ENCODE measurements around the gene PTPN4. TPM values are rescaled to one million over a fixed set of nuclear protein-coding genes. Genes with fewer than 3 reads are reported as not detected.

Gene PTPN4
- total RNA-seq, 1 donor: 19.5 TPM

DNA sequence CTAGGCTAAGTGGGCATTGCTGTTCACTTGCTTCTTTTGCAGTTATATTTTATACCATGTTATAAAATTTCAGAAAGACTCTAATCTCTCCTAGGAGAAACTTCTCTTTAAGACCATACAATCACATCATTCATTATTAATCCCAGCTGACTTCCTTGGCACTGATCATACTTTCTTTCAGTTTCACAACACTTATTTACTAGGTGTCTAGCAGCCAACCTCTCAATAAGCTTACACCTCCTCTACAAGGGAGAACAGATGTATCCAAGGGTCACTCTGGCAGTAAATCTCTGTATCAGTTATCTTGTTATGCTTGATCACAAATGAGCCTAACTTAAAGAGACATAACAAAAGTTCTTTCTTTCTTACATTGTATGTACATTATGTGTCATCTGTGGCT lies 183.3 kb downstream of the PTPN4 start:
- Histone ChIP-seq H3K27me3 (ENCODE audit: insufficient read depth, low read length) (no peaks in the 10 kb centered on the region), H3K27ac (ENCODE audit: low read depth, low read length) (no peak overlapping the region), H3K36me3 (ENCODE audit: insufficient read depth, low read length) (no peaks in the 10 kb centered on the region), H2AFZ (ENCODE audit: low read length) (no peak overlapping the region), H3K4me1 (ENCODE audit: insufficient read depth, low read length) (no peaks in the 10 kb centered on the region), H3K4me2 (ENCODE audit: insufficient read depth, low read length) (no peak overlapping the region), H4K20me1 (ENCODE audit: insufficient read depth, low read length) (no peaks in the 10 kb centered on the region), H3K9me3 (ENCODE audit: low read depth, low read length) (no peaks in the 10 kb centered on the region), H3K4me3 (ENCODE audit: insufficient read depth, low read length) (no peak overlapping the region), H3K79me2 (ENCODE audit: insufficient read depth, low read length) (no peaks in the 10 kb centered on the region)
- TF ChIP-seq CTCF (IDR thresholded peaks at IDR 0.05; ENCODE audit: extremely low read depth, low read depth, low read length): no peak
- DNase-seq (ENCODE audit: insufficient read length, low spot score, missing footprints): no peak

DNA sequence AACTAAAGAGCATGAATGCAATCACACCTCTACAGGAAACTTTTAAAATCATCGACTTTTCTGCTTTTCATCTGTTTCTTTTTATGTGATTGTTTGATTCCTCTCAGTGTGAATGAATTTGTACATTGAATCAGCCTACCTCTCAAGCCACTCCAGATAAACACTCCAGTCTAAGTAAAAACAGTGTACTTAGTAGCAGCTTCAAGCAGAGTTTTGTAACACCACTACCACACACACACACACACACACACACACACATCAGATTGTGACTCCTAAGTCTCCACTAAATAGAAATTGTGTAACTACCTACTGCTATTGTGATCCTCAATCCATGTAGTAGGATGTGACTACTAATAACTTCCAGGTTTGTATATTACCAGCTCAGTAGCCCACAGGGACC lies 187.8 kb downstream of the PTPN4 start:
- Histone ChIP-seq H3K4me1 (ENCODE audit: insufficient read depth, low read length) (no peaks in the 10 kb centered on the region), H2AFZ (ENCODE audit: low read length) (no peak overlapping the region), H3K79me2 (ENCODE audit: insufficient read depth, low read length) (no peaks in the 10 kb centered on the region), H3K4me3 (ENCODE audit: insufficient read depth, low read length) (no peak overlapping the region), H3K36me3 (ENCODE audit: insufficient read depth, low read length) (no peaks in the 10 kb centered on the region), H4K20me1 (ENCODE audit: insufficient read depth, low read length) (no peaks in the 10 kb centered on the region), H3K27me3 (ENCODE audit: insufficient read depth, low read length) (no peaks in the 10 kb centered on the region), H3K27ac (ENCODE audit: low read depth, low read length) (no peak overlapping the region), H3K9me3 (ENCODE audit: low read depth, low read length) (no peaks in the 10 kb centered on the region), H3K4me2 (ENCODE audit: insufficient read depth, low read length) (no peak overlapping the region)
- DNase-seq (ENCODE audit: insufficient read length, low spot score, missing footprints): no peak
- no peak for TF ChIP-seq CTCF (IDR thresholded peaks at IDR 0.05; ENCODE audit: extremely low read depth, low read depth, low read length)

GRCh38 chr2:119950966-119951365 lies 191.2 kb downstream of the PTPN4 start:
- H3K4me1 ChIP-seq (ENCODE audit: insufficient read depth, low read length): no peaks in the 10 kb centered on the region
- H3K9me3 ChIP-seq (ENCODE audit: low read depth, low read length): no peaks in the 10 kb centered on the region
- no peak overlapping the region for H3K4me2 ChIP-seq (ENCODE audit: insufficient read depth, low read length)
- H3K27ac ChIP-seq (ENCODE audit: low read depth, low read length): no peak overlapping the region
- no peaks in the 10 kb centered on the region for H3K79me2 ChIP-seq (ENCODE audit: insufficient read depth, low read length)
- H3K4me3 ChIP-seq (ENCODE audit: insufficient read depth, low read length): no peak overlapping the region
- TF ChIP-seq CTCF (IDR thresholded peaks at IDR 0.05; ENCODE audit: extremely low read depth, low read depth, low read length): no peak
- no peak overlapping the region for H2AFZ ChIP-seq (ENCODE audit: low read length)
- no peak for DNase-seq (ENCODE audit: insufficient read length, low spot score, missing footprints)
- no peaks in the 10 kb centered on the region for H3K36me3 ChIP-seq (ENCODE audit: insufficient read depth, low read length)
- no peaks in the 10 kb centered on the region for H4K20me1 ChIP-seq (ENCODE audit: insufficient read depth, low read length)
- no peaks in the 10 kb centered on the region for H3K27me3 ChIP-seq (ENCODE audit: insufficient read depth, low read length)

DNA sequence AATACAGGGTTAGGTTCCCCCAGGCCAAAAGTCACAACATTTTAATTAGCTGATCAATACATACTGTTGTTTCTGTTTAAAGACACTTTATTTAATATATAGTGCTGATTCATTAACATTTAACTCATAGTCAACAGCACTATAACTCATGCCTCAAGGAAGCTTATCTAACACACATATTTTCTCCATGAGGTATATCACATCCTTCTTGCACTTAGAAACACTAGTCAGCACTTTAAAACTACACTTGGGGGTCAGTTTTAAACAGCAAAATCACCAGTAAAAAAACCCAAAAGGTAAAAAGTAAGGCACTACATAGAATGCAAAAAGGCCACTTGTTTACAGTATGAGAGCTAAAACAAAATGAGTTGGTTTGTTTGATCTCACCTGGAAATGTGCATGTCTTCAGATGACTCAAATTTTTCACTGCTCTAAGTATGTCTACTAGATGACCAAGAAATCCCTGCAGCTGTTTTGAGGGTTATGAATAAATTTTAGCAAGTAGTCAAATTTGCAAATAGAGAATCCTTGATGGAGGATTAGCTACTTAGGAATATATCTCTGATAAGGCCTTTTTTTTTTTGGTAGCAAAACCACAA lies 199.0 kb downstream of the PTPN4 start:
- Histone ChIP-seq H3K79me2 (ENCODE audit: insufficient read depth, low read length) (no peaks in the 10 kb centered on the region), H3K27me3 (ENCODE audit: insufficient read depth, low read length) (no peaks in the 10 kb centered on the region), H3K9me3 (ENCODE audit: low read depth, low read length) (no peaks in the 10 kb centered on the region), H3K36me3 (ENCODE audit: insufficient read depth, low read length) (no peaks in the 10 kb centered on the region), H4K20me1 (ENCODE audit: insufficient read depth, low read length) (no peaks in the 10 kb centered on the region), H3K4me2 (ENCODE audit: insufficient read depth, low read length) (no peak overlapping the region), H2AFZ (ENCODE audit: low read length) (no peak overlapping the region), H3K4me1 (ENCODE audit: insufficient read depth, low read length) (peaks cover 11% of the 10 kb centered on the region), H3K4me3 (ENCODE audit: insufficient read depth, low read length) (no peak overlapping the region), H3K27ac (ENCODE audit: low read depth, low read length) (no peak overlapping the region)
- peak; percentile 22 for DNase-seq (ENCODE audit: insufficient read length, low spot score, missing footprints)
- no peak for TF ChIP-seq CTCF (IDR thresholded peaks at IDR 0.05; ENCODE audit: extremely low read depth, low read depth, low read length)

Measured in osteoblast (primary cell).